Mammary epithelial cell (primary cell): Measurements from ENCODE around the gene GPS1.

Experiments used
- CTCF ChIP-seq, 2 donors: IDR thresholded peaks in 1 of 2; conservative IDR thresholded peaks in 1 of 2; 2 replicates each; pipeline ENCODE4 v1.5.1; 2011 to 2012; ENCODE audit warnings: inconsistent platforms in 2 of 2, low read length in 2 of 2, mild to moderate bottlenecking in 2 of 2, control low read depth in 1 of 2, low read depth in 1 of 2; ENCODE audit not compliant: insufficient read depth in 1 of 2; ENCODE audit errors: extremely low read depth in 1 of 2
- EZH2 ChIP-seq: IDR thresholded peaks from 2 replicates; pipeline ENCODE4 v1.6.1; 2012; ENCODE audit warnings: low read length, inconsistent platforms, borderline replicate concordance

GRCh38 chr17:82016061-82016874 lies 35.4 kb upstream of the GPS1 start:
- no peak for TF ChIP-seq CTCF (conservative IDR thresholded peaks at IDR 0.05 in 1 of 2, IDR thresholded peaks at IDR 0.05 in 1 of 2; ENCODE audit: extremely low read depth in 1 of 2, insufficient read depth in 1 of 2, low read depth in 1 of 2, low read length in 2 of 2)
- TF ChIP-seq EZH2: no peak
